Astrocyte (in vitro differentiated cells and primary cell): ENCODE data around the gene LHPP.

Experiments used
- CTCF ChIP-seq: IDR thresholded peaks from 2 replicates; pipeline ENCODE4 v1.5.1; 2011; ENCODE audit warnings: low read depth, mild to moderate bottlenecking, inconsistent platforms, low read length, moderate library complexity; ENCODE audit not compliant: insufficient read depth
- EZH2 ChIP-seq: IDR thresholded peaks from 2 replicates; pipeline ENCODE4 v1.6.1; 2012; ENCODE audit warnings: mild to moderate bottlenecking, low read length, inconsistent platforms; ENCODE audit not compliant: insufficient read depth

DNA sequence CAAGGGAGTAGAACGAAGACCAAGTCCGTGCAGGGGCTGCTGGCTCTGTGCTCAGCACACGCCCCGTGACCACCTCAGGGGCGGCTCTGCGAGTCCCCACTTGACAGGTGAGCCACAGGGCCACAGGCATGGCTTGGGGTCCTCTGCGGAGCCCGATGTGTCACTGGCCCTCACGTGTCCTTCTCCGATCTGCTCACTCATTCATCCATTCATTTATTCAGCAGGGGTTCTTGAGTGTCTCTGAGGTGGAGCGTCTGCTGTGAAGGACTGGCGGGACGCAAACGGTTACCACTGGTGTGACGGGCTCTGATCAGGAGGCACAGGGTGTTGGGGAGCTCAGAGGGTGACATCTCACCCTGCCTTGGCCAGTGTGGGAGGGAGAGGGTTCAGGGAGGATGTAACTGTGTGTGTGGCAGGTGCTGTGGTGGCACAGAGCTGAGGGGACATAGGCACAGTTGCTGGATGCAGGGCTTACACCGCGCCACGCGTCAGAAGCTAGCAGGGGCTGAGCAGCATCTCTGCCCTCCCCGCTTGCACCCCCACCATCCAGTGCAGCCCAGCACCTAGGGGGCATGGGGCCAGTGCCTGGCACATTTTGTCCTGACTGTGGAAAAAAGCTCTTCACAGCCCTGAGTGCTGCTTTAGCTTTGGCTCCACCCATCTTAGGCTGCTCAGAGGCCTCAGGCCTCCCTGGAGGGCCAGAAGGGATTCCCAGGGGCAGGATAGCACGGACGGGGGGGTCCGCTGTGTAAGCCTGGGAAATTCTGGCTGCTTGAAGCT is 116.8 kb downstream of the LHPP start:
- TF ChIP-seq EZH2 (no peak), CTCF (no peak)
